DND-41 (cell line): ENCODE results near the gene PLXDC1.

Experiments
- EZH2 ChIP-seq: IDR thresholded peaks from 3 replicates; pipeline ENCODE4 v1.6.1; 2012; ENCODE audit warnings: borderline replicate concordance, low read depth, mild to moderate bottlenecking, moderate library complexity, low read length, inconsistent platforms; ENCODE audit not compliant: severe bottlenecking
- TF ChIP-seq, protein P1 (sequence below): IDR thresholded peaks from 2 replicates; pipeline ENCODE4 v1.5.1; 2012; ENCODE audit warnings: borderline replicate concordance, low read length, moderate library complexity, mild to moderate bottlenecking; ENCODE audit not compliant: poor library complexity, severe bottlenecking; ENCODE audit errors: extremely low read depth

DNA sequence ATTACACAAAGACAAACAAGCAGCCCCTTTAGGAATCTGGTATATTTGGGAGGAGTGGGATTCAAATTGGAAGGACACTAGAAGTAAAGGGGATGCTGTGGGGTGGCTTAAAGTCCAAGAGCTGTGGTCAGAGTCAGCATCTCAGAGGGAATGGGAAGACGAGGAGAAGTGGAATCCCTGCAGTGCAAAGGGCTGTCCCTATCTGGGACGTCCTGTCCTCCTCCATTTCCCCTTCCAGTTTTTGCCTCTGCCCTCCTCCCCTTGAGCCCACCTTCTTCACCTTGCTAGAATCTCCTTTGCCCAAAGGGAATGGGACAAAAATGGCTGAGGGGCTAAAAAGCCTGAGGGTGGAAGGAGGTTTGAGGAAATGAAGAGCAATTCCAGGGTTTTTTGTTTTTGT, 4.2 kb upstream of the PLXDC1 start:
- TF ChIP-seq, protein P1, sequence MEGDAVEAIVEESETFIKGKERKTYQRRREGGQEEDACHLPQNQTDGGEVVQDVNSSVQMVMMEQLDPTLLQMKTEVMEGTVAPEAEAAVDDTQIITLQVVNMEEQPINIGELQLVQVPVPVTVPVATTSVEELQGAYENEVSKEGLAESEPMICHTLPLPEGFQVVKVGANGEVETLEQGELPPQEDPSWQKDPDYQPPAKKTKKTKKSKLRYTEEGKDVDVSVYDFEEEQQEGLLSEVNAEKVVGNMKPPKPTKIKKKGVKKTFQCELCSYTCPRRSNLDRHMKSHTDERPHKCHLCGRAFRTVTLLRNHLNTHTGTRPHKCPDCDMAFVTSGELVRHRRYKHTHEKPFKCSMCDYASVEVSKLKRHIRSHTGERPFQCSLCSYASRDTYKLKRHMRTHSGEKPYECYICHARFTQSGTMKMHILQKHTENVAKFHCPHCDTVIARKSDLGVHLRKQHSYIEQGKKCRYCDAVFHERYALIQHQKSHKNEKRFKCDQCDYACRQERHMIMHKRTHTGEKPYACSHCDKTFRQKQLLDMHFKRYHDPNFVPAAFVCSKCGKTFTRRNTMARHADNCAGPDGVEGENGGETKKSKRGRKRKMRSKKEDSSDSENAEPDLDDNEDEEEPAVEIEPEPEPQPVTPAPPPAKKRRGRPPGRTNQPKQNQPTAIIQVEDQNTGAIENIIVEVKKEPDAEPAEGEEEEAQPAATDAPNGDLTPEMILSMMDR: no peak
- no peak for TF ChIP-seq EZH2
